ENCODE data around the gene EBF3. TPM values are rescaled to one million over a fixed set of nuclear protein-coding genes. Genes with fewer than 3 reads are reported as not detected.

The EBF3 gene
- polyA plus RNA-seq, 4 donors = 1.4 to 1.9 TPM; not detected in 2

DNA sequence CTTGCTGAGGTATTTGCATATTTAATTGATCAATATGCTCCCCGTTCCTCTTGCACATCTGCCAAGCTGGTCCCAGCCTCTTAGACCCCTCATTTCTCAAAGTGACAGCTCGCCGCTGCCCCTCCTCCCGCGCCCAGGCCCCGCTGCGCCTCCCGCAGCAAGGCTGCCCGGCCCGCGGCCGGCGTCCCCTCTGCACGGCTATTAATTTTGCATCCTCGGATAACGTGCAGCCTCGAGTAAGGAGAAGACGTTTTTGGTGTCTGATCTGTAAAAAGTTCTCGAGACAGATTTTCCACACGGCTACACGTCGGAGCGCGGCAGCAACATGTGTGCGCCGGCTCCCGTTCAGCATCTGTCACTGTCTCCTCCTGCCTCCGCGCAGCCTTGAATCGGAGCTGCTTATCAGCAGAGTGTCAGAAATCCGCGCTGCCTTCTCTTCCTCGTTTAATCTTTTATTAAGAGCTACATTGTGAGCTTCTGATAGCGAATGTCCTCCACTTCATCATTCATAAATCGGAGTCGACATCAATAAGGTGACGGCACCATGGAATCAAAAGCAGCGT lies 65.3 kb downstream of the EBF3 start:
- WGBS, 3 donors = 49 to 62% (median 55%) methylated on average over 38 of the region's 38 CpGs
- no peak for FAIRE-seq
- Histone ChIP-seq H3K36me3 (ENCODE audit: control insufficient read depth in 3 of 3, insufficient read depth in 2 of 3, low read depth in 1 of 3, low read length in 3 of 3) (no peaks in the 10 kb centered on the region), H3K4me1 (ENCODE audit: control insufficient read depth in 3 of 3, insufficient read depth in 2 of 3, low read depth in 1 of 3, low read length in 2 of 3) (no peaks in the 10 kb centered on the region), H3K9me3 (ENCODE audit: control insufficient read depth in 2 of 2, insufficient read depth in 1 of 2, low read depth in 1 of 2, low read length in 1 of 2) (no peaks in the 10 kb centered on the region), H3K4me3 (ENCODE audit: low read depth in 1 of 3, low read length in 3 of 3) (no peak overlapping the region), H3K27ac (ENCODE audit: low read depth in 1 of 3, low read length in 2 of 3) (no peak overlapping the region), H3K27me3 (ENCODE audit: control insufficient read depth in 3 of 3, insufficient read depth in 3 of 3, low read length in 3 of 3) (peaks cover 0 to 49% (median 8%) of the 10 kb centered on the region in 3 donors)
- no peak for DNase-seq

DNA sequence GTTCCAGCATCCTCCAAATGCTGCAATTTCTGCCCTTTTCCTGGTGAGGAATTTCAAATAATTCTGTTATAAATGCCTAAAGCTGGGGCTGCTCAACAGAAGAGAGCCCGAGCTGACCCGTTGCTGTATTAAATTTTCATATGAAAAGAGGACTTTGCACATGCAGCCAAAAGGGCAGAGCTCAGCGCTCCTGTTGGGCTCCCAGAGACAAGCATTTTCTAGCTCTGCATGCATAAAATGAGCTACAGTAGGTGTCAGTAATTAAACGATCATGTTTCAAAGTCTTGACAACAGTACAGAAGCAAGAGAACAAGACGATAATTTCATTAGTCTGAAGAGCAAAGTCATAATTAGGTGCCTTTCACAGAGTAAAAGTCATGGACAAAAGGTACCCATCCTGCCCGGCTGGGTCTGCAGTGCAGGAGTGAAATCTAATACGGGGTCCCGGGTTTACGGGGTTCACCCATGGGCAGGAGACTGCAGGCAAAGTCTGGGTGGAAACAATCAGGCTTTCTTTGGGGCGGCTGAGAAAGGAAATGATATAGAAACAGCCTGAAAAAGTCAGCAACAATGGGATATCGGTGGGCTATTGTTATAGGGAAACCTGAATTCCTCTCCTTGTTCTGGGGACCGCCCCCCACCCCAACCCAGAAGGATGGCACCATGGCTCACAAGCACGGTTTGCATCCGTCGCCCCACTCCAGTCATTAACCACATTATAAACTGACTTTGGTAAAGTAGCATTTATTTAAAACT lies 66.0 kb downstream of the EBF3 start:
- 31 to 54% (median 37%) methylated on average over 15 of the region's 15 CpGs for WGBS, 3 donors
- no peaks in the 10 kb centered on the region for H3K36me3 ChIP-seq (ENCODE audit: control insufficient read depth in 3 of 3, insufficient read depth in 2 of 3, low read depth in 1 of 3, low read length in 3 of 3)
- no peak overlapping the region for H3K4me3 ChIP-seq (ENCODE audit: low read depth in 1 of 3, low read length in 3 of 3)
- DNase-seq (no peak), FAIRE-seq (no peak)
- H3K4me1 ChIP-seq (ENCODE audit: control insufficient read depth in 3 of 3, insufficient read depth in 2 of 3, low read depth in 1 of 3, low read length in 2 of 3) = no peaks in the 10 kb centered on the region
- H3K27ac ChIP-seq (ENCODE audit: low read depth in 1 of 3, low read length in 2 of 3) = no peak overlapping the region
- H3K9me3 ChIP-seq (ENCODE audit: control insufficient read depth in 2 of 2, insufficient read depth in 1 of 2, low read depth in 1 of 2, low read length in 1 of 2) = no peaks in the 10 kb centered on the region
- peaks cover 0 to 54% (median 8%) of the 10 kb centered on the region in 3 donors for H3K27me3 ChIP-seq (ENCODE audit: control insufficient read depth in 3 of 3, insufficient read depth in 3 of 3, low read length in 3 of 3)

DNA sequence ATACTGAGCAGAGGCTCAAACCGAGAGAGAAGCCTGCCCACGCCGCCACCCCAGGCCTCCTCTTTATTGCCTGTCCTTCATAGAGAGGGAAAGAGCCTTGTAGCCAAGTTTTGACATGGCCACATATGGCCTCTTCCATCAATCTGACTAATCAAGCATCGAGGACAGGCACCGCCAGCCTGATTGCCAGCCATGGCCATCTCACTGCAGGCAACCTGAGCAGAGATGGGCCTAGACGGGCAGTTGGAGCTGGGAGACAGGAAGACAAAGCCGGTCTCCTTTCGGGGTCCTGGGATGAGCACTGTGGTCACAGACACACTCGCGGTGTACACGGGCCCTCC lies 67.2 kb downstream of the EBF3 start:
- FAIRE-seq (no peak), DNase-seq (no peak)
- H3K27ac ChIP-seq (ENCODE audit: low read depth in 1 of 3, low read length in 2 of 3) = no peak overlapping the region
- H3K9me3 ChIP-seq (ENCODE audit: control insufficient read depth in 2 of 2, insufficient read depth in 1 of 2, low read depth in 1 of 2, low read length in 1 of 2) = no peaks in the 10 kb centered on the region
- peaks cover 0 to 56% (median 8%) of the 10 kb centered on the region in 3 donors for H3K27me3 ChIP-seq (ENCODE audit: control insufficient read depth in 3 of 3, insufficient read depth in 3 of 3, low read length in 3 of 3)
- H3K4me1 ChIP-seq (ENCODE audit: control insufficient read depth in 3 of 3, insufficient read depth in 2 of 3, low read depth in 1 of 3, low read length in 2 of 3) = no peaks in the 10 kb centered on the region
- no peak overlapping the region for H3K4me3 ChIP-seq (ENCODE audit: low read depth in 1 of 3, low read length in 3 of 3)
- no peaks in the 10 kb centered on the region for H3K36me3 ChIP-seq (ENCODE audit: control insufficient read depth in 3 of 3, insufficient read depth in 2 of 3, low read depth in 1 of 3, low read length in 3 of 3)
- WGBS, 3 donors = 83 to 90% (median 88%) methylated on average over 11 of the region's 11 CpGs

DNA sequence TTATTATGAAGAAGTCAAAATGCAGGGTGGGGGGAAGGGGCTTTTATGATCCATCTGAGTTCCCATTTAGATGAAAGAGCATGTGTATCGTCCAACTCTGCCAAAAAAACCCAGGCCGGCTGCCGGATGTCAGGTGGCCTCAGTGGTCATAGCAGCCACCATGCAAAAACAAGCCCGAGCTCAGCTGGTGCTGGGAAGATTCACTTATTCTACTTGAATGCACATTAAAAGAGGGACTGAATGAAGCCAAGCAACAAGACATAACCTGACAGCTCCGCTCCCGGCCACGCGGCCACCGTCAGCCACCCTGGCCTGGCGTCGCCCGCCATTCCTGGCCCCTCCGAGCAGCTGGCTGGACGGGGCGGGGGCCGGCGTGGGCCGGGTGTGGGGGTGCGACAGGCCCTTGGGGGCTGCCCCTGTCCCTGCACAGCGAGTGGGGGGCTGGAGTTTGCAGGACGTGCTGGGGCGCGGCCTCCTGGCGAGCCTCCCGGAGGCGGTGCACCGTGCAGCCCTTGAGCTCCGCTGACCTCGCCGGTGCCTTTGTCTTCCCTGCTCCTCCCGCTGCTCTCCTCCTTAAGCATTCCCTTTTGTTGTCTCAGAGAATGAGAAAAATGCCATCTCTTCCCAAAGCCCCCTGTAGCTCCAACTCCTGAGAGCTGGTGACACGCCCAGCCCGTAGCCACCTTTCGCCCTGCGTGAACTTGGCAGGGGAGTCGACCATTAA lies 67.8 kb downstream of the EBF3 start:
- no peaks in the 10 kb centered on the region for H3K4me1 ChIP-seq (ENCODE audit: control insufficient read depth in 3 of 3, insufficient read depth in 2 of 3, low read depth in 1 of 3, low read length in 2 of 3)
- H3K36me3 ChIP-seq (ENCODE audit: control insufficient read depth in 3 of 3, insufficient read depth in 2 of 3, low read depth in 1 of 3, low read length in 3 of 3) = no peaks in the 10 kb centered on the region
- DNase-seq = no peak
- H3K27ac ChIP-seq (ENCODE audit: low read depth in 1 of 3, low read length in 2 of 3) = no peak overlapping the region
- no peaks in the 10 kb centered on the region for H3K9me3 ChIP-seq (ENCODE audit: control insufficient read depth in 2 of 2, insufficient read depth in 1 of 2, low read depth in 1 of 2, low read length in 1 of 2)
- no peak overlapping the region for H3K4me3 ChIP-seq (ENCODE audit: low read depth in 1 of 3, low read length in 3 of 3)
- FAIRE-seq = no peak
- H3K27me3 ChIP-seq (ENCODE audit: control insufficient read depth in 3 of 3, insufficient read depth in 3 of 3, low read length in 3 of 3) = peaks cover 0 to 54% (median 6%) of the 10 kb centered on the region in 3 donors
- WGBS, 3 donors = 76 to 87% (median 80%) methylated on average over 27 to 36 of the region's 36 CpGs

DNA sequence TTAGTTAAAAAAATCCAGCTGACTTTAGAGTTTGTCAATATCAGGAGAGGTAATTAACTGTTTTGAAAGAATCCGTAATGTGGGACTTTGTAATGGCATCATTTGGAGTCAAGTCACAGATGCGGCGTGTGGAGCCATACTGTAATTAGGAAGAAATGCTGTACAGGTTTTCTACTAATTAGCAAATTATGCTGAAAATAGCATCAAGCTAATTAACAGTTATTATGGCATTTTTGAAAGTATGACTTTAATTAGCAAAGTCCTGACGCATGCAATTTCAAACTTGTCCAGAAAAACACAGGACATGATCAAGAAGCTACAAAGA lies 68.3 kb downstream of the EBF3 start:
- Histone ChIP-seq H3K4me3 (ENCODE audit: low read depth in 1 of 3, low read length in 3 of 3) (no peak overlapping the region), H3K27ac (ENCODE audit: low read depth in 1 of 3, low read length in 2 of 3) (no peak overlapping the region), H3K9me3 (ENCODE audit: control insufficient read depth in 2 of 2, insufficient read depth in 1 of 2, low read depth in 1 of 2, low read length in 1 of 2) (no peaks in the 10 kb centered on the region), H3K27me3 (ENCODE audit: control insufficient read depth in 3 of 3, insufficient read depth in 3 of 3, low read length in 3 of 3) (peaks cover 0 to 50% (median 6%) of the 10 kb centered on the region in 3 donors), H3K36me3 (ENCODE audit: control insufficient read depth in 3 of 3, insufficient read depth in 2 of 3, low read depth in 1 of 3, low read length in 3 of 3) (no peaks in the 10 kb centered on the region), H3K4me1 (ENCODE audit: control insufficient read depth in 3 of 3, insufficient read depth in 2 of 3, low read depth in 1 of 3, low read length in 2 of 3) (no peaks in the 10 kb centered on the region)
- FAIRE-seq (no peak), DNase-seq (no peak)
- 90 to 96% (median 95%) methylated on average over 4 of the region's 4 CpGs for WGBS, 3 donors

DNA sequence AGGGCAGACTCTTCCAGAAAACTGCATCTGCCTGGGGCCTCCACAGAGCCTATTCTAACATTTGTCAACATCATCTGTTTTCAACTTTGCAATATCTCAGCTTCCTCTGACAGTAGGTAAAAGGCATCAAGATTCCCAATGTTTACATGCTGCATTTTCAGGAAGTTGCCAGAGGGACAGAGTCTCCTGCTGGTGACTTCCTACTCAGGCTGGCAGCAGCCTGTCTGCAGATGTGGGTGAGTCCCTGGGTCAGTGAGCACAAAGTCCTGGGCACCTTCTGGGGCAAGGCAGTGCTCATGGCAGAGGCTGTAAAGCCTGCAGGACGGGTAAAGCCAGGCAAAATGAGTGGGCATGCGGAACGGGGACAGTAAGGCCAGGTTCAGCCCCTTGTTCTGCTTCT lies 69.4 kb downstream of the EBF3 start:
- 22 to 82% (median 47%) methylated on average over 3 of the region's 3 CpGs for WGBS, 3 donors
- Histone ChIP-seq H3K27me3 (ENCODE audit: control insufficient read depth in 3 of 3, insufficient read depth in 3 of 3, low read length in 3 of 3) (peaks cover 0 to 45% (median 6%) of the 10 kb centered on the region in 3 donors), H3K36me3 (ENCODE audit: control insufficient read depth in 3 of 3, insufficient read depth in 2 of 3, low read depth in 1 of 3, low read length in 3 of 3) (no peaks in the 10 kb centered on the region), H3K9me3 (ENCODE audit: control insufficient read depth in 2 of 2, insufficient read depth in 1 of 2, low read depth in 1 of 2, low read length in 1 of 2) (no peaks in the 10 kb centered on the region), H3K27ac (ENCODE audit: low read depth in 1 of 3, low read length in 2 of 3) (no peak overlapping the region), H3K4me3 (ENCODE audit: low read depth in 1 of 3, low read length in 3 of 3) (no peak overlapping the region), H3K4me1 (ENCODE audit: control insufficient read depth in 3 of 3, insufficient read depth in 2 of 3, low read depth in 1 of 3, low read length in 2 of 3) (no peaks in the 10 kb centered on the region)
- no peak for DNase-seq
- FAIRE-seq = no peak

DNA sequence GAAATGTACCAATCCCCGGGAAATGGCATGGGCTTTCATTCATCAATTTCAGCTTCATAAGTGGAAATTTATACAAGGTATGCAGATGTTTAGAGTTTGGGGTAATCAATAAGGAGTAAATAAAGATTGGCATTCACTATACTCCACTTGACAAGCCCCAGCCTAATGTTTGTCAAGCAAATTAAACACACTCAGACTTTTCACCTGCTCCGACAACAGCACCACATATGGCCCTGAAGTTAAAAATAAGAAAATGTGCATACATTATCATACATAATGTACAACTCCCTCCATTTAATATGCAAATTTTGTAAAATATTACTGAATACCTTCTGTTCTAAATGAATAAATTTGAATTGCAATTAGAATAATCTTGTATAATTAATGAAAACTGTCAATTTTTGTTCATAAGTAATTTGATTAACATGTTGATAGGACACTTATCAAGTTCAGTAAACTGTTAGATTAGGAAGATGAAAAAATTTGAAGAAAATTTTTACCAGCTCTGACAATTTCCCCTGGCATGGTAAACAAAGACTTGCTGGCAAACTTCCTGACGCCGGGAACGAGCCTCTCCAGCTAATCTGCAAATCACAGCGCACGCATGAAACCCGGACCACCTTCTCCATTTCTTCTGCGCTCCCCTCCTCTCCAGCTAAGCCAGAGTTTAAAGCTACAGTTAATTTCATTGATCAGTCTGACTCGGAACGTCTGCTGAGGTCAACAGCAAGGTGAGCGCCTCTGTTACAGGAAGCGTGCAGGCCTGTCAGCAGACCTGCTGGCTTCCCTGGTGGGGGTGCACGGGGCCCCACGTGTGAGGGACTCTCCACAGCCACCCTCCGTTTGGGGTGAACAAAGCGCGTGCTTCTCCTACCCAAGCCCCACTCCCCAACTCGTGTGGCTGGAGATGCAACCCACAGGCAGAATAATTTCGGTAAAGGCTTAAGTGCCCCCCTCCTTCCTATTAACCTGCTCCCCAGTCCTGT lies 70.7 kb downstream of the EBF3 start:
- H3K4me1 ChIP-seq (ENCODE audit: control insufficient read depth in 3 of 3, insufficient read depth in 2 of 3, low read depth in 1 of 3, low read length in 2 of 3) = no peaks in the 10 kb centered on the region
- FAIRE-seq (no peak), DNase-seq (no peak)
- H3K4me3 ChIP-seq (ENCODE audit: low read depth in 1 of 3, low read length in 3 of 3) = no peak overlapping the region
- 35 to 57% (median 43%) methylated on average over 20 of the region's 20 CpGs for WGBS, 3 donors
- no peaks in the 10 kb centered on the region for H3K36me3 ChIP-seq (ENCODE audit: control insufficient read depth in 3 of 3, insufficient read depth in 2 of 3, low read depth in 1 of 3, low read length in 3 of 3)
- H3K9me3 ChIP-seq (ENCODE audit: control insufficient read depth in 2 of 2, insufficient read depth in 1 of 2, low read depth in 1 of 2, low read length in 1 of 2) = no peaks in the 10 kb centered on the region
- H3K27me3 ChIP-seq (ENCODE audit: control insufficient read depth in 3 of 3, insufficient read depth in 3 of 3, low read length in 3 of 3) = peaks cover 0 to 37% (median 6%) of the 10 kb centered on the region in 3 donors
- H3K27ac ChIP-seq (ENCODE audit: low read depth in 1 of 3, low read length in 2 of 3) = no peak overlapping the region

DNA sequence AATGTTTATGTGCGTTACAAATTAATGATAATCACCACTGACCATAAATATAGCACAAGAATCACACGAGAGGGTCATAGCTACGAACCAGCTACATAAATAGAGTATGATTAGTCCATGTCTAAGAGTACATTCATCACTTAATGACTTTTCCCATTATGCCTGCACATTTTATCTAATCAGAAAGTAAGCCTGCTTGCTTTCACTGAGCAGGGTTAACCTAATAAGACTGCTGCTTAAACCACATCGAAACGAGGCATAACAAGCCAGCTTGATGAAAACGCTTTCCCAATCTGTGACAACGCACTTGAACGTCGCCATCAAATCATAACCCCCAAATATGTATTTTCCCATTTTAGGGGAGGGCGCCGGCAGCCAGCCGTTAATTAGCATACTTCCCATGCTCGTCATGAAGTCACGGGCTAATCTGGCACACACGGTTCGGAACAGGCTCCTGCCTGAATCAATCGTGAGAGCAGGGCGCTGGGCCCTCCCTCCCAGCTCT lies 71.5 kb downstream of the EBF3 start:
- no peaks in the 10 kb centered on the region for H3K9me3 ChIP-seq (ENCODE audit: control insufficient read depth in 2 of 2, insufficient read depth in 1 of 2, low read depth in 1 of 2, low read length in 1 of 2)
- WGBS, 3 donors = 36 to 67% (median 43%) methylated on average over 18 of the region's 18 CpGs
- FAIRE-seq (no peak), DNase-seq (no peak)
- H3K4me1 ChIP-seq (ENCODE audit: control insufficient read depth in 3 of 3, insufficient read depth in 2 of 3, low read depth in 1 of 3, low read length in 2 of 3) = no peaks in the 10 kb centered on the region
- no peaks in the 10 kb centered on the region for H3K36me3 ChIP-seq (ENCODE audit: control insufficient read depth in 3 of 3, insufficient read depth in 2 of 3, low read depth in 1 of 3, low read length in 3 of 3)
- peaks cover 0 to 30% (median 3%) of the 10 kb centered on the region in 3 donors for H3K27me3 ChIP-seq (ENCODE audit: control insufficient read depth in 3 of 3, insufficient read depth in 3 of 3, low read length in 3 of 3)
- no peak overlapping the region for H3K4me3 ChIP-seq (ENCODE audit: low read depth in 1 of 3, low read length in 3 of 3)
- no peak overlapping the region for H3K27ac ChIP-seq (ENCODE audit: low read depth in 1 of 3, low read length in 2 of 3)
